Psoas muscle (tissue), 8 donors: Measurements from ENCODE around the gene CAMK1D. TPM values are rescaled to one million over a fixed set of nuclear protein-coding genes. Genes with fewer than 3 reads are reported as not detected.

Experiments used
- ATAC-seq, 4 donors: fragments of 200-7000 bp; cut with Tn5 transposase; one replicate each; pipeline ENCODE4 v1.9.1; 2020; ENCODE audit warnings: moderate library complexity in 3 of 4, mild to moderate bottlenecking in 2 of 4
- DNase-seq, 2 donors: peaks; one replicate each; pipeline ENCODE4 v3.0.0-alpha.2; 2020
- H3K27ac ChIP-seq: fragments of 200-600 bp; one replicate; pipeline ENCODE4 v1.8.0; 2022
- H3K27me3 ChIP-seq, 3 donors: fragments of 200-600 bp in 1 of 3; one replicate each; pipeline versions ENCODE4 v1.6.1 to v1.8.0; 2013 to 2022; ENCODE audit warnings: low read length in 2 of 3, mild to moderate bottlenecking in 2 of 3, moderate library complexity in 1 of 3; ENCODE audit not compliant: insufficient read depth in 3 of 3
- H3K36me3 ChIP-seq, 2 donors: fragments of 200-600 bp in 1 of 2; one replicate each; pipeline versions ENCODE4 v1.6.1 to v1.8.0; 2013 to 2022; ENCODE audit warnings: low read depth in 1 of 2, mild to moderate bottlenecking in 1 of 2, moderate library complexity in 1 of 2; ENCODE audit not compliant: insufficient read depth in 1 of 2
- H3K4me1 ChIP-seq: fragments of 200-600 bp; one replicate; pipeline ENCODE4 v1.8.0; 2022
- H3K4me3 ChIP-seq: fragments of 200-600 bp; one replicate; pipeline ENCODE4 v1.8.0; 2022; ENCODE audit warnings: mild to moderate bottlenecking
- H3K9me3 ChIP-seq: fragments of 200-600 bp; one replicate; pipeline ENCODE4 v1.8.0; 2022
- CTCF ChIP-seq: fragments of 200-600 bp; IDR thresholded peaks from one replicate; pipeline ENCODE4 v1.8.0; 2022; ENCODE audit warnings: antibody characterized with exemption
- WGBS, 3 donors: extraction: QIAGEN DNeasy Blood & Tissue Kit; methylation state at CpG; one replicate each; pipeline versions ENCODE4 v1.1.6 to v1.1.7; 2013; 5-methylcytosine and 5-hydroxymethylcytosine counted together
- intact Hi-C, 2 donors: fragments of 100-400 bp; cut with DNase I; formaldehyde crosslinking; loops; one replicate each; pipeline versions ENCODE4 v1.11.0 to v1.14.2; 2022
- polyA plus RNA-seq, 3 donors: library from polyadenylated mRNA; stranded (reverse); fragments of 200-250 nt; gene quantifications; one replicate each; pipeline ENCODE4 v1.2.3, GENCODE V29; 2013
- total RNA-seq, 4 donors: library from RNA; stranded (reverse); fragmentation: NEBNext Ultra II Directional in 2 of 4; extraction: Animal tissue kit (Norgen Biotek cat#: 25700) in 2 of 4; gene quantifications; one replicate each; pipeline versions ENCODE4 v1.2.1 to v1.2.4, GENCODE V29; 2021 to 2023
- donor health status: healthy with polysubstance abuse.
- donor health status: DM: no; HTN: no; CAD: no; lungs with moderate emphysema.
- donor health status: Bipolar disorder and iron deficiency.
- donor health status: healthy.
- donor health status: DM: yes; HTN: yes; CAD: no.
- donor health status: DM: no; HTN: no; CAD: no.
- donor health status: DM: no; HTN: no; CAD: no.
- donor health status: DM: yes; HTN: yes; CAD: no.

Gene CAMK1D
- total and polyA plus RNA-seq, 7 donors: 0.39 to 1.8 (median 0.53) TPM

- TF ChIP-seq CTCF: no peak
- H3K36me3 ChIP-seq: no peaks in the 10 kb centered on the region
- no peaks in the 10 kb centered on the region for H3K9me3 ChIP-seq
- H3K27ac ChIP-seq: no peak overlapping the region
- H3K27me3 ChIP-seq: no peaks in the 10 kb centered on the region
- H3K4me3 ChIP-seq: no peak overlapping the region
- no peaks in the 10 kb centered on the region for H3K4me1 ChIP-seq
- no peak for ATAC-seq
- 35 to 50% (median 49%) methylated on average over 8 of the region's 8 CpGs for WGBS, 3 donors
- intact Hi-C loops: no loop called here
- no peak for DNase-seq
Observed at GRCh38 chr10:12510501-12510941, 161.2 kb downstream of the CAMK1D start.

GRCh38 chr10:12510984-12511383, 161.6 kb downstream of the CAMK1D start:
- Histone ChIP-seq H3K4me1 (no peaks in the 10 kb centered on the region), H3K27me3 (no peaks in the 10 kb centered on the region), H3K27ac (no peak overlapping the region), H3K9me3 (no peaks in the 10 kb centered on the region), H3K36me3 (no peaks in the 10 kb centered on the region), H3K4me3 (no peak overlapping the region)
- intact Hi-C loops: no loop called here
- DNase-seq: no peak
- 25 to 39% (median 35%) methylated on average over 4 of the region's 4 CpGs for whole genome bisulfite sequencing, 3 donors
- TF ChIP-seq CTCF: no peak
- no peak for ATAC-seq

GRCh38 chr10:12511651-12512050, 162.3 kb downstream of the CAMK1D start:
- no peak for ATAC-seq
- intact Hi-C loops: no loop called here
- Histone ChIP-seq H3K9me3 (no peaks in the 10 kb centered on the region), H3K4me1 (no peaks in the 10 kb centered on the region), H3K27me3 (no peaks in the 10 kb centered on the region), H3K27ac (no peak overlapping the region), H3K36me3 (no peaks in the 10 kb centered on the region), H3K4me3 (no peak overlapping the region)
- 88 to 92% (median 89%) methylated on average over 9 of the region's 9 CpGs for WGBS, 3 donors
- no peak for DNase-seq
- no peak for TF ChIP-seq CTCF

- H3K36me3 ChIP-seq: no peaks in the 10 kb centered on the region
- no peaks in the 10 kb centered on the region for H3K9me3 ChIP-seq
- H3K27me3 ChIP-seq: no peaks in the 10 kb centered on the region
- intact Hi-C loops: no loop called here
- no peak overlapping the region for H3K4me3 ChIP-seq
- no peak overlapping the region for H3K27ac ChIP-seq
- WGBS, 3 donors: 68 to 80% (median 75%) methylated on average over 18 of the region's 18 CpGs
- DNase-seq (no peak), ATAC-seq (no peak)
- H3K4me1 ChIP-seq: no peaks in the 10 kb centered on the region
- no peak for TF ChIP-seq CTCF
Observed at GRCh38 chr10:12512332-12513002, 163.1 kb downstream of the CAMK1D start.

GRCh38 chr10:12513003-12513365, 163.6 kb downstream of the CAMK1D start:
- Histone ChIP-seq H3K27me3 (no peaks in the 10 kb centered on the region), H3K4me3 (no peak overlapping the region), H3K9me3 (no peaks in the 10 kb centered on the region), H3K36me3 (no peaks in the 10 kb centered on the region), H3K4me1 (no peaks in the 10 kb centered on the region), H3K27ac (no peak overlapping the region)
- ATAC-seq (no peak), DNase-seq (no peak)
- WGBS, 3 donors: 66 to 70% (median 66%) methylated on average over 5 of the region's 5 CpGs
- TF ChIP-seq CTCF: no peak
- intact Hi-C loops: no loop called here
